Activated CD4-positive, alpha-beta T cell treated with anti-CD3 and anti-CD28 coated beads for 36 hours (primary cell): ENCODE results near the gene FLRT2. TPM values are rescaled to one million over a fixed set of nuclear protein-coding genes. Genes with fewer than 3 reads are reported as not detected.

Experiments used
- ATAC-seq: fragments of 200-7000 bp; cut with Tn5 transposase; one replicate; pipeline ENCODE4 v1.10.0; 2021; ENCODE audit warnings: mild to moderate bottlenecking, moderate library complexity
- CTCF ChIA-PET: fragments of 350-600 bp; sonication (Branson Sonifier 250); formaldehyde crosslinking; loops from one replicate; lab custom pipeline; 2021; ENCODE audit warnings: antibody characterized with exemption; lab: Charles Lee
- POLR2A ChIA-PET: fragments of 350-600 bp; sonication (Branson Sonifier 250); formaldehyde crosslinking; loops from one replicate; lab custom pipeline; 2021; ENCODE audit warnings: antibody characterized with exemption, inconsistent platforms; lab: Charles Lee
- DNase-seq: peaks from one replicate; pipeline ENCODE4 v3.0.0-alpha.2; 2020
- H3K27ac Mint-ChIP-seq: one replicate; pipeline ENCODE4 v1.8.0; 2021; ENCODE audit warnings: mixed read lengths
- H3K27me3 Mint-ChIP-seq: one replicate; pipeline ENCODE4 v1.8.0; 2021; ENCODE audit warnings: mixed read lengths
- H3K36me3 Mint-ChIP-seq: one replicate; pipeline ENCODE4 v1.8.0; 2021; ENCODE audit warnings: low read depth, mixed read lengths
- H3K4me1 Mint-ChIP-seq: one replicate; pipeline ENCODE4 v1.8.0; 2021; ENCODE audit warnings: mixed read lengths
- H3K4me3 Mint-ChIP-seq: one replicate; pipeline ENCODE4 v1.8.0; 2021; ENCODE audit warnings: mild to moderate bottlenecking, moderate library complexity, mixed read lengths
- H3K9me3 Mint-ChIP-seq: one replicate; pipeline ENCODE4 v1.8.0; 2021; ENCODE audit warnings: low read depth, mixed read lengths
- intact Hi-C, 2 experiments: fragments of 100-400 bp; cut with DNase I in 1 of 2; cut with micrococcal nuclease in 1 of 2; formaldehyde crosslinking; loops; one replicate each; pipeline versions ENCODE4 v1.14.2 to v1.15.1; 2022 to 2024; cut with DNase I, micrococcal nuclease
- total RNA-seq, 2 experiments: library from RNA; stranded (reverse); gene quantifications; one replicate each; pipeline ENCODE4 v1.2.3, GENCODE V29; 2021

Gene FLRT2
- not detected for total RNA-seq

- no peaks in the 10 kb centered on the region for H3K36me3 Mint-ChIP-seq
- ChIA-PET CTCF (interaction anchor here (0.7 to 1.0 kb wide), 2 partner anchors 11 to 103 kb away, joined by 3 to 6 read pairs; no protein-coding TSS in a partner anchor), POLR2A (no interaction called here)
- no peak within 1 kb of the TSS for H3K4me3 Mint-ChIP-seq
- no peaks in the 10 kb centered on the region for H3K9me3 Mint-ChIP-seq
- H3K27ac Mint-ChIP-seq = no peak within 1 kb of the TSS
- ATAC-seq (no peak), DNase-seq (peak; percentile 21)
- intact Hi-C loops = no loop called here
- H3K4me1 Mint-ChIP-seq = peaks cover 15% of the 10 kb centered on the region
- H3K27me3 Mint-ChIP-seq = peaks cover 60% of the 10 kb centered on the region
These were observed at the start of gene FLRT2 for GRCh38 chr14:85529803-85530574. FLRT2 (plus strand) TSS chr14:85530144; CDS start chr14:85621515, 91,371 bp downstream.

- intact Hi-C loops = no loop called here
- Mint-ChIP-seq H3K9me3 (no peaks in the 10 kb centered on the region), H3K4me3 (no peak overlapping the region), H3K27me3 (no peaks in the 10 kb centered on the region), H3K36me3 (no peaks in the 10 kb centered on the region), H3K4me1 (no peaks in the 10 kb centered on the region), H3K27ac (no peak overlapping the region)
- no peak for DNase-seq
- ChIA-PET CTCF (interaction anchor here (0.6 kb wide), 1 partner anchor 608 kb away, joined by 3 read pairs; no protein-coding TSS in a partner anchor), POLR2A (no interaction called here)
- ATAC-seq = no peak
These were observed 48.5 kb upstream of the FLRT2 start for GRCh38 chr14:85481471-85481870.

- ChIA-PET CTCF (no interaction called here), POLR2A (interaction anchor here (0.5 kb wide), 1 partner anchor 911 kb away, joined by 4 read pairs; no protein-coding TSS in a partner anchor)
- no peak for ATAC-seq
- no peak overlapping the region for H3K27ac Mint-ChIP-seq
- intact Hi-C loops = no loop called here
- H3K9me3 Mint-ChIP-seq = no peaks in the 10 kb centered on the region
- H3K36me3 Mint-ChIP-seq = no peaks in the 10 kb centered on the region
- no peak for DNase-seq
- H3K27me3 Mint-ChIP-seq = no peaks in the 10 kb centered on the region
- no peak overlapping the region for H3K4me3 Mint-ChIP-seq
- H3K4me1 Mint-ChIP-seq = no peaks in the 10 kb centered on the region
These were observed 47.4 kb upstream of the FLRT2 start for GRCh38 chr14:85482552-85482951.

GRCh38 chr14:85483037-85483436 lies 46.9 kb upstream of the FLRT2 start:
- Mint-ChIP-seq H3K27me3 (no peaks in the 10 kb centered on the region), H3K4me1 (no peaks in the 10 kb centered on the region), H3K9me3 (no peaks in the 10 kb centered on the region), H3K4me3 (no peak overlapping the region), H3K36me3 (no peaks in the 10 kb centered on the region), H3K27ac (no peak overlapping the region)
- ATAC-seq = no peak
- DNase-seq = no peak
- ChIA-PET POLR2A (no interaction called here), CTCF (no interaction called here)
- intact Hi-C loops = no loop called here

- ChIA-PET CTCF (no interaction called here), POLR2A (no interaction called here)
- Mint-ChIP-seq H3K9me3 (no peaks in the 10 kb centered on the region), H3K4me1 (no peaks in the 10 kb centered on the region), H3K36me3 (no peaks in the 10 kb centered on the region), H3K27me3 (no peaks in the 10 kb centered on the region), H3K4me3 (no peak overlapping the region), H3K27ac (no peak overlapping the region)
- DNase-seq = no peak
- ATAC-seq = no peak
- intact Hi-C loops = no loop called here
These were observed 46.3 kb upstream of the FLRT2 start for GRCh38 chr14:85483652-85484051.

- Mint-ChIP-seq H3K27me3 (no peaks in the 10 kb centered on the region), H3K4me1 (no peaks in the 10 kb centered on the region), H3K36me3 (no peaks in the 10 kb centered on the region), H3K9me3 (peaks cover 2% of the 10 kb centered on the region), H3K4me3 (no peak overlapping the region), H3K27ac (no peak overlapping the region)
- no peak for ATAC-seq
- ChIA-PET CTCF (no interaction called here), POLR2A (no interaction called here)
- DNase-seq = no peak
- intact Hi-C loops = no loop called here
These were observed 42.7 kb upstream of the FLRT2 start for GRCh38 chr14:85487215-85487614.

GRCh38 chr14:85501751-85502150 lies 28.2 kb upstream of the FLRT2 start:
- H3K27ac Mint-ChIP-seq = no peak overlapping the region
- no peaks in the 10 kb centered on the region for H3K4me1 Mint-ChIP-seq
- ChIA-PET POLR2A (no interaction called here), CTCF (no interaction called here)
- ATAC-seq (no peak), DNase-seq (no peak)
- no peaks in the 10 kb centered on the region for H3K9me3 Mint-ChIP-seq
- no peaks in the 10 kb centered on the region for H3K36me3 Mint-ChIP-seq
- peaks cover 2% of the 10 kb centered on the region for H3K27me3 Mint-ChIP-seq
- no peak overlapping the region for H3K4me3 Mint-ChIP-seq
- intact Hi-C loops = no loop called here

- no peak for ATAC-seq
These were observed 21.1 kb upstream of the FLRT2 start for GRCh38 chr14:85508863-85509262.

GRCh38 chr14:85512451-85512850 lies 17.5 kb upstream of the FLRT2 start:
- Mint-ChIP-seq H3K27ac (no peak overlapping the region), H3K4me3 (no peak overlapping the region), H3K9me3 (no peaks in the 10 kb centered on the region), H3K27me3 (no peaks in the 10 kb centered on the region), H3K36me3 (no peaks in the 10 kb centered on the region), H3K4me1 (no peaks in the 10 kb centered on the region)
- DNase-seq (no peak), ATAC-seq (no peak)
- intact Hi-C loops = no loop called here
- ChIA-PET CTCF (no interaction called here), POLR2A (no interaction called here)

More at GRCh38 chr14:85508863-85509262, 21.1 kb upstream of the FLRT2 start:
- CTCF ChIA-PET = no interaction called here
- POLR2A ChIA-PET = no interaction called here
- H3K27me3 Mint-ChIP-seq = peaks cover 2% of the 10 kb centered on the region
- DNase-seq = no peak
- H3K4me1 Mint-ChIP-seq = no peaks in the 10 kb centered on the region
- H3K9me3 Mint-ChIP-seq = no peaks in the 10 kb centered on the region
- intact Hi-C loops = no loop called here
- H3K27ac Mint-ChIP-seq = no peak overlapping the region
- no peak overlapping the region for H3K4me3 Mint-ChIP-seq
- H3K36me3 Mint-ChIP-seq = no peaks in the 10 kb centered on the region

GRCh38 chr14:85514487-85514886 lies 15.5 kb upstream of the FLRT2 start:
- Mint-ChIP-seq H3K27ac (no peak overlapping the region), H3K4me3 (no peak overlapping the region), H3K27me3 (no peaks in the 10 kb centered on the region), H3K36me3 (no peaks in the 10 kb centered on the region), H3K9me3 (no peaks in the 10 kb centered on the region), H3K4me1 (no peaks in the 10 kb centered on the region)
- no peak for ATAC-seq
- intact Hi-C loops = no loop called here
- no peak for DNase-seq
- CTCF ChIA-PET = no interaction called here
- POLR2A ChIA-PET = interaction anchor here (0.7 kb wide), 1 partner anchor 617 kb away, joined by 3 read pairs; no protein-coding TSS in a partner anchor

- no peak overlapping the region for H3K27ac Mint-ChIP-seq
- ChIA-PET CTCF (no interaction called here), POLR2A (no interaction called here)
- intact Hi-C loops = no loop called here
- no peaks in the 10 kb centered on the region for H3K27me3 Mint-ChIP-seq
- no peaks in the 10 kb centered on the region for H3K9me3 Mint-ChIP-seq
- H3K4me3 Mint-ChIP-seq = no peak overlapping the region
- no peaks in the 10 kb centered on the region for H3K36me3 Mint-ChIP-seq
- ATAC-seq = no peak
- no peak for DNase-seq
- no peaks in the 10 kb centered on the region for H3K4me1 Mint-ChIP-seq
These were observed 13.5 kb upstream of the FLRT2 start for GRCh38 chr14:85516239-85517113.
